Stimulated activated CD8-positive, alpha-beta memory T cell treated with anti-CD3 and anti-CD28 coated beads, Interleukin-12 subunit alpha, Interleukin-12 subunit beta, amount 100 ng/mL, for 24 hours (primary cell): ENCODE results near the gene NKX2-2.
"Not testable (repeated sequence)": the region's sequence is repeated elsewhere in the genome, so short reads cannot be mapped to it uniquely, and the experiment has no call there.

Source experiments
- DNase-seq: peaks from one replicate; pipeline ENCODE4 v3.0.0-alpha.2; 2020; ENCODE audit errors: extremely low read depth

NKX2-2 gene

GRCh38 chr20:21508230-21509078 lies 5.4 kb downstream of the NKX2-2 start:
- DNase-seq, result no peak

GRCh38 chr20:21507400-21508229 lies 6.2 kb downstream of the NKX2-2 start:
- DNase-seq, result no peak

GRCh38 chr20:21505810-21506530 lies 7.9 kb downstream of the NKX2-2 start:
- DNase-seq, result peak; percentile 21

GRCh38 chr20:21505161-21505809 lies 8.6 kb downstream of the NKX2-2 start:
- peak; percentile 54 for DNase-seq

- no peak for DNase-seq
Observed at GRCh38 chr20:21504323-21504722, 9.5 kb downstream of the NKX2-2 start.

GRCh38 chr20:21503345-21503744 lies 10.5 kb downstream of the NKX2-2 start:
- no peak for DNase-seq

GRCh38 chr20:21501184-21501583 lies 12.7 kb downstream of the NKX2-2 start:
- no peak for DNase-seq

GRCh38 chr20:21500599-21500998 lies 13.3 kb downstream of the NKX2-2 start:
- no peak for DNase-seq

GRCh38 chr20:21499641-21500040 lies 14.2 kb downstream of the NKX2-2 start:
- DNase-seq, result no peak

GRCh38 chr20:21498635-21499034 lies 15.2 kb downstream of the NKX2-2 start:
- DNase-seq, result no peak

- DNase-seq, result no peak
Observed at GRCh38 chr20:21498195-21498594, 15.7 kb downstream of the NKX2-2 start.

- DNase-seq, result no peak
Observed at GRCh38 chr20:21496452-21496851, 17.4 kb downstream of the NKX2-2 start.

GRCh38 chr20:21493049-21493448 lies 20.8 kb downstream of the NKX2-2 start:
- DNase-seq, result no peak

- no peak for DNase-seq
Observed at GRCh38 chr20:21490105-21490504, 23.8 kb downstream of the NKX2-2 start.

- not testable (repeated sequence) for DNase-seq
Observed at GRCh38 chr20:21480144-21480543, 33.7 kb downstream of the NKX2-2 start.

GRCh38 chr20:21465799-21466198 lies 48.1 kb downstream of the NKX2-2 start:
- DNase-seq, result no peak

GRCh38 chr20:21464916-21465315 lies 48.9 kb downstream of the NKX2-2 start:
- no peak for DNase-seq
